Endometrial microvascular endothelial cells (primary cell): ENCODE results near the gene PFDN6. TPM values are rescaled to one million over a fixed set of nuclear protein-coding genes. Genes with fewer than 3 reads are reported as not detected.

Source experiments
- in situ Hi-C: cut with HindIII; loops from 2 replicates; pipeline ENCODE4 v1.10.0; 2017; ENCODE audit warnings: low sequenced_read_pairs, low pct_unique_long_range_greater_than_20kb; ENCODE audit errors: inconsistent ontology term
- total RNA-seq: library from RNA; depleted of rRNA; stranded (reverse); fragments of >200 nt; gene quantifications from one replicate; pipeline ENCODE4 v1.2.3, GENCODE V29; 2015; ENCODE audit errors: inconsistent ontology term

PFDN6 gene
- total RNA-seq, 1 donor from 2014 or later, result 59.0 TPM

- in situ Hi-C loops, result no loop called here
These were observed 449 bp downstream of the PFDN6 start for GRCh38 chr6:33289784-33290315.

DNA sequence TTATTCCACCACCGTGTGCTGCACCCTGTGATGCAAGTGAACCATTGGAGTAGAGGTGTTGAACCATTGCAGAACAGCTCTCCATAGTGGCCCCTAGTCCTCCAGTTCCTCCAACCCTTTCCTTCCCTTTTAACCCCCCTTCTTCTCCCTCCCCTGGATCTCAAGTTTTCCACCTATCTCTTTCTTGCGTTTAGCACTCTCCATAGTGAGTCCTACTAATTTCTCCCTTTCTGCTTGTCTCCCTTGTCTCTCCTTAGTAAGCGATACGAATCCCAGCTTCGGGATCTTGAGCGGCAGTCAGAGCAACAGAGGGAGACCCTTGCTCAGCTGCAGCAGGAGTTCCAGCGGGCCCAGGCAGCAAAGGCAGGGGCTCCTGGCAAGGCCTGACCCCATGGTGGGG is 1.1 kb downstream of the PFDN6 start:
- in situ Hi-C loops, result no loop called here

DNA sequence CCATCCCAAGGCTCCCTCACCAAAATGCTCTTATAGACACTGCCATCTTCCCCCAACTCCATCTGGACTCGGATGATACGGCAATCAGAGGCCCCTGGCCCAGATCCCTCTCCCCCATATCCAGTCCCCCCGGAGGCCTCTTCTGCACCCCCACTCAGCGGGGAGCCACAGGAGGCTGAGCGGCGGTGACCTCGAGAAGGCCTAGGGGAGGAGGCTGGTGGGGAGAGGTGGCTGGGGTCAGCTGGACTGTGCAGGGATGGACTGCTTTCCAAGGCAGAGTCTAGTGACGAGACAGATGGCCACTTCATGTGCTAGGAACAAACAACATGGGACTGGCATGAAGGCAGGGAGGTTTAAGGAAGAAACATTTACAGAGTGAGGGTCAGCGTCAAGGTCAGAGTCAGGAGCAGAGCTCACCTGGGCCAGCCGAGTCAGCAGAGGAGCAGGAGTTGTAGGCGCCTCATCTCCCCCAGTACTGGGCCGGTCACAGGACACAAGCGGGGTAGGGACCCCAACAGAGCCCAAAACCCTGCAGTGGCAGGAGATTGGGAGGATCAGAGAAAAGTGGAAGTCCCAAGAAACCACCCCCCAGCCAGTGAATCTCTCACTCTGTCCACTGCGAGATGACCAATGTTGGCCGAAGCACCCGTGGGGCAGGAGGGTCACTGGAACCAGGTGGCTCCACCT is 3.7 kb downstream of the PFDN6 start:
- in situ Hi-C loops, result no loop called here

GRCh38 chr6:33294086-33294823 is 4.9 kb downstream of the PFDN6 start:
- in situ Hi-C loops, result no loop called here

- in situ Hi-C loops, result no loop called here
These were observed 6.4 kb downstream of the PFDN6 start for GRCh38 chr6:33295621-33296369.

DNA sequence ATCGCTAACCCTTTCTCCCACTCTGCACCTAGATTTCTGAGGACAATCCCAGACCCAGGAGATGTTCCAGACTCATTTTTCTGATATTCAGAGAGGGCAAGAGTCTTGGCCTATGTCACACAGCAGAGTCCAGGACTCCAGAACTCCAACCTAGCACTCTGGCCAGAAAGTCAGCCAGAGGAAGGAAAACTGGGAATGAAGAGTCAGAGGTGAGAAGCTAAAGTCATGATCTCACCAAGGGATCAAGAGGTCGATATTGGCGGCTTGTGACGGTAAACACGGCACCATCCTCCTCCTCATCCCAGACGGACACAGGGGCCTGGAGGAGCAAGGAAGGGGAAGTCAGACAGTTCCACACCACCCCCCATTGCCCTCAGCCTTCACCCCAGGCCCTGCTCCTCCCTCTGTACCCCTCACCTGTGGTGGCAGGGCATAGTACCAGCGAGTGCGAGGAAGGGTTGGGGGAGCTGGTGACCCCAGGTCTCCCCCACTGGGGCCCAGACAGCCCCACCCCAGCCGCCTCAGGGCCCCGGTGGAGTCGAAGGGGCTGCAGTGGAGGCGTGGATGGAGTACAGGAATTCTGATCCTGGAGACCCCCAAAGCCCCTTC is 7.5 kb downstream of the PFDN6 start:
- in situ Hi-C loops, result no loop called here

GRCh38 chr6:33297406-33297955 is 8.1 kb downstream of the PFDN6 start:
- in situ Hi-C loops, result no loop called here

- in situ Hi-C loops, result no loop called here
These were observed 8.8 kb downstream of the PFDN6 start for GRCh38 chr6:33297956-33298772.

- in situ Hi-C loops, result no loop called here
These were observed 9.4 kb downstream of the PFDN6 start, which contains the start of gene RGL2 for GRCh38 chr6:33298773-33299236. TSS of gene RGL2 (minus strand) at chr6:33298942. CDS start at chr6:33298610, 332 bp downstream.

- in situ Hi-C loops, result no loop called here
These were observed 10.0 kb downstream of the PFDN6 start for GRCh38 chr6:33299237-33299944.

GRCh38 chr6:33301877-33302276 is 12.5 kb downstream of the PFDN6 start:
- in situ Hi-C loops, result no loop called here

DNA sequence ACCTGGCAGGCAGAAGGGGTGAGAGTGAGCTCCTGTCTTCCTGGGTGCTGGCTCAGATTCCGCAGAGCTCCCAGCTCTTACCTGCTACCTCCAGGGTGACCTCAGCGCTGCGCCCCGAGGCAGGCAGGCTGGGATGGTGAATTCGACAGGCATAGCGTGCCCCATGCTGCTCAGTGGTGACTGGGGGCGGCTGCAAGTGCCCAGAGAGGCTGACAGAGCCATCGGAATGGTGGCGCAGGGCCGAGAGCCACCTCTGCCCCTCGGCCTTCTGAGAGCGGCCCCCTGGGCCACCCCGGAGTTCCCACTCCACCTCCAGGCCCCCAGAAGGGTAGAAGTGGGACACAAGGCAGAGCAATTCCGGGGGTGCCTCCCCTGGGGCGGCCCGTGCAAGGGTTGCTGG is 14.8 kb downstream of the PFDN6 start:
- in situ Hi-C loops, result no loop called here

GRCh38 chr6:33305052-33305451 is 15.7 kb downstream of the PFDN6 start:
- in situ Hi-C loops, result no loop called here

DNA sequence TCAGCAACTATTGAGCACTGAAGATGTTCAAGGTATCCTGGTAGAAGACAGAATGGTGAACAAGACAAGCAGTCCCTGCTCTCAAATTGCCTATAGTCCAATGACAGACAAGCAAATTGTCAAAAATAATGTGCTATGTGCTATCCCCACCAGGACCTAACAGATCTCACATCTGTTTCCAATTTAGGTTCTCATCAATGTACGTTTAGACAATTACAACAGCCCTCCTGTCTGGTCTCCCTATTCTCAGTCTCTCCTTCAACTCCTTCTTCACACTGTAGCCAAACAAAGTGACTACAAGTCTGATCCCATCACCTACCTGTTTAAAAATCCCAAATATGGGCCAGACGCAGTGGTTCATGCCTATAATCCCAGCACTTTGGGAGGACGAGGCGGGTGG is 17.0 kb downstream of the PFDN6 start:
- in situ Hi-C loops, result no loop called here

GRCh38 chr6:33312361-33313104 is 23.1 kb downstream of the PFDN6 start:
- in situ Hi-C loops, result no loop called here

- in situ Hi-C loops, result no loop called here
These were observed 23.8 kb downstream of the PFDN6 start for GRCh38 chr6:33313105-33313708.
